Small intestine (tissue), 7 donors: ENCODE data around the gene RPL39L. TPM values are rescaled to one million over a fixed set of nuclear protein-coding genes. Genes with fewer than 3 reads are reported as not detected.
"Not testable (repeated sequence)": the region's sequence is repeated elsewhere in the genome, so short reads cannot be mapped to it uniquely, and the experiment has no call there.

Experiments used
- DNase-seq, 2 donors: peaks; one replicate each; pipeline versions ENCODE4 v3.0.0 to v3.0.0-alpha.2; 2013
- FAIRE-seq: peaks from 2 replicates; lab custom pipeline; 2012; peaks lifted over from hg19 to GRCh38; lab: Jason Lieb, UNC
- H3K27ac ChIP-seq, 3 donors: one replicate each; pipeline ENCODE4 v1.5.1; 2013; ENCODE audit warnings: low read length in 2 of 3, mild to moderate bottlenecking in 2 of 3, control low read depth in 1 of 3, inconsistent platforms in 1 of 3, low read depth in 1 of 3, moderate library complexity in 1 of 3
- H3K27me3 ChIP-seq, 3 donors: one replicate each; pipeline ENCODE4 v1.6.1; 2013; ENCODE audit warnings: low read length in 3 of 3, inconsistent platforms in 1 of 3; ENCODE audit not compliant: control insufficient read depth in 3 of 3, insufficient read depth in 3 of 3
- H3K36me3 ChIP-seq, 3 donors: one replicate each; pipeline ENCODE4 v1.6.1; 2013; ENCODE audit warnings: low read length in 3 of 3, inconsistent platforms in 1 of 3, low read depth in 1 of 3, mild to moderate bottlenecking in 1 of 3, moderate library complexity in 1 of 3; ENCODE audit not compliant: control insufficient read depth in 3 of 3, insufficient read depth in 2 of 3
- H3K4me1 ChIP-seq, 3 donors: one replicate each; pipeline ENCODE4 v1.6.1; 2013; ENCODE audit warnings: low read length in 2 of 3, inconsistent platforms in 1 of 3, low read depth in 1 of 3, mild to moderate bottlenecking in 1 of 3, moderate library complexity in 1 of 3; ENCODE audit not compliant: control insufficient read depth in 3 of 3, insufficient read depth in 2 of 3
- H3K4me3 ChIP-seq, 3 donors: one replicate each; pipeline ENCODE4 v1.5.1; 2013; ENCODE audit warnings: low read length in 3 of 3, control low read depth in 1 of 3, inconsistent platforms in 1 of 3, low read depth in 1 of 3, mild to moderate bottlenecking in 1 of 3, moderate library complexity in 1 of 3
- H3K9me3 ChIP-seq, 2 donors: one replicate each; pipeline ENCODE4 v1.6.1; 2013; ENCODE audit warnings: low read depth in 1 of 2, low read length in 1 of 2; ENCODE audit not compliant: control insufficient read depth in 2 of 2, insufficient read depth in 1 of 2
- WGBS, 3 donors: extraction: QIAGEN DNeasy Blood & Tissue Kit; methylation state at CpG; one replicate each; pipeline ENCODE4 v1.1.7; 2013; 5-methylcytosine and 5-hydroxymethylcytosine counted together
- polyA plus RNA-seq, 4 donors: library from polyadenylated mRNA; stranded (reverse) in 3 of 4; unstranded in 1 of 4; fragments of 200-250 nt in 3 of 4; fragments of 120-200 nt in 1 of 4; gene quantifications; one replicate each; pipeline versions ENCODE4 v1.2.1 to v1.2.3, GENCODE V29; 2013
- donor health status: healthy with polysubstance abuse.
- donor health status: control.
- donor health status: control.
- donor health status: Bipolar disorder and iron deficiency.
- donor health status: healthy.

RPL39L gene
- polyA plus RNA-seq, 4 donors: 2.7 to 18.6 (median 8.3) TPM

DNA sequence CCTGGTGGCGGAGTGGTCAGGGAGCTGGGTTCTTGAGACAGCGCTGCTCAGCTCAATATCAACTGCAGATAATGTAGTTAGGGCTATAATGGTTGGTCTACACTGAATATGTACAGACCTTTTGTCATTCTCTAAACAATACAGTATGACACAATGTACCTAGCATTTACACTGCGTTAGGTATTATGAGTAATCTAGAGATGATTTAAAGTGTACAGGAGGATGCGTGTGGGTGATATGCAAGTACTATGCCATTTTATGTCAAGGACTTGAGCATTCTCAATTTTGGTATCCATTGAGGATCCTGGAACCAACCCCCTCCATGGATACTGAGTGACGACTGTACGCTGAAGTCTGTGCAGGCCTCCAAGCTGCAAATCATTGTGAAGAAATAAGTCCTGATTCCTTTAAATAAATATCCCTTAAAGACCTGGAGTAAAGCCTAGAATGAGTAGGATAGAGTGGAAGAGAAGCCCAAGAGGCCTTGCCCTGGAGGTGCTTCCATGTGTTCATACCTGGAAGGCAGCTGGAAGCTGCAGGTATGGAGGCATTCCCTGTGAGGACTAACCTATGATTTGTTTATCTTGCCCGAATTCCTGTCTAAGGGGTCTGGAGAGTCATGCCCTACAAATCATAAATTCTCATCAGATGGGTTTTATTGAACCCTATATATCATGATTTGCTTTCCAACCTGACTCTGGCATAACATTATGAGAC, 42.3 kb upstream of the RPL39L start:
- DNase-seq: no peak
- Histone ChIP-seq H3K27me3 (peaks cover 0 to 1% (median 0%) of the 10 kb centered on the region in 3 donors), H3K36me3 (no peaks in the 10 kb centered on the region), H3K27ac (no peak overlapping the region), H3K4me3 (no peak overlapping the region), H3K9me3 (no peaks in the 10 kb centered on the region), H3K4me1 (peaks cover 0 to 12% (median 0%) of the 10 kb centered on the region in 3 donors)
- FAIRE-seq: no peak
- 92% methylated on average over 7 of the region's 7 CpGs for whole genome bisulfite sequencing, 3 donors

- Histone ChIP-seq H3K4me1 (peaks cover 0 to 9% (median 0%) of the 10 kb centered on the region in 3 donors), H3K27ac (no peak overlapping the region), H3K36me3 (no peaks in the 10 kb centered on the region), H3K27me3 (no peaks in the 10 kb centered on the region), H3K4me3 (no peak overlapping the region), H3K9me3 (no peaks in the 10 kb centered on the region)
- 82 to 94% (median 91%) methylated on average over 2 of the region's 2 CpGs for WGBS, 3 donors
- no peak for FAIRE-seq
- DNase-seq: no peak
Observed at GRCh38 chr3:187172929-187173328, 33.6 kb upstream of the RPL39L start.

DNA sequence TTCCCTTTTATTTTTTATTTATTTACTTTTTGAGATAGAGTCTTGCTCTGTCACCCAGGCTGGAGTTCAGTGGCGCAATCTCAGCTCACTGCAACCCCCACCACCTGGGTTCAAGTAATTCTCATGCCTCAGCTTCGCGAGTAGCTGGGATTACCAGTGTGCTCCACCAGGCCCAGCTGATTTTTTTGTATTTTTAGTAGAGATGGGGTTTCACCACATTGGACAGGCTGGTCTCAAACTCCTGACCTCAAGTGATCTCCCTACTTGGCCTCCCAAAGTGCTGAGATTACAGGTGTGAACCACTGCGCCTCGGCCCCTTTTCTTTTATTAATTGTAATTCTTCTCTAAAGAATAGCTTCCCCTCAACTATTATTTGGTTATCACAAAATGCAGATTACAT, 31.6 kb upstream of the RPL39L start:
- H3K36me3 ChIP-seq, H3K9me3 ChIP-seq, DNase-seq, H3K27ac ChIP-seq, H3K4me1 ChIP-seq, H3K4me3 ChIP-seq, FAIRE-seq, H3K27me3 ChIP-seq: not testable (repeated sequence)
- WGBS, 3 donors: 92 to 93% (median 92%) methylated on average over 5 of the region's 5 CpGs

GRCh38 chr3:187169231-187169960, 30.1 kb upstream of the RPL39L start:
- Histone ChIP-seq H3K4me1 (peaks cover 0 to 9% (median 0%) of the 10 kb centered on the region in 3 donors), H3K36me3 (no peaks in the 10 kb centered on the region), H3K4me3 (no peak overlapping the region), H3K27me3 (no peaks in the 10 kb centered on the region), H3K9me3 (no peaks in the 10 kb centered on the region), H3K27ac (no peak overlapping the region)
- no peak for FAIRE-seq
- DNase-seq: no peak
- 80 to 96% (median 89%) methylated on average over 2 of the region's 2 CpGs for WGBS, 3 donors

DNA sequence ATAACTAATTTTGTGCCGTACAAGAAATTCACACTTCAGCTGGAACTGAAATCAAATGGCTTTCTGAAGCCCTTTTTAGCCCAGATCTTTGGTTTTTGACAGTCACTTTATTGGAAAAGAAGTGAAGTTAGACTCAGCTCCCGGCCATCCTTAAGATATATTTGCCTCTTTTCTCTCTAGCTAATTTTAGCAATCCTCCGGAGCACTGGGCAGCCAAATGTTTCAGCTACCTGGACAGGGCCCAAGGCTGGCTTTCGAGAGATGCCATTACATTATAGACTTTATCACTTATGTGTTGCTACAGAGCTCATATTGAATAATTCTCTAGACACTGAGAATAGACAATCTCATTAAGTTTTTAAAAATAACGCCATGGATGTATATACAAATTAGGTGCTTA, 28.5 kb upstream of the RPL39L start:
- Histone ChIP-seq H3K4me1 (no peaks in the 10 kb centered on the region), H3K27ac (no peak overlapping the region), H3K9me3 (no peaks in the 10 kb centered on the region), H3K36me3 (no peaks in the 10 kb centered on the region), H3K4me3 (no peak overlapping the region), H3K27me3 (no peaks in the 10 kb centered on the region)
- FAIRE-seq (no peak), DNase-seq (no peak)
- WGBS, 3 donors: 82 to 89% (median 85%) methylated on average over 5 of the region's 5 CpGs

- no peaks in the 10 kb centered on the region for H3K4me1 ChIP-seq
- WGBS, 3 donors: 84 to 88% (median 84%) methylated on average over 8 of the region's 8 CpGs
- H3K9me3 ChIP-seq: no peaks in the 10 kb centered on the region
- H3K4me3 ChIP-seq: no peak overlapping the region
- H3K27me3 ChIP-seq: no peaks in the 10 kb centered on the region
- no peak for DNase-seq
- H3K27ac ChIP-seq: no peak overlapping the region
- no peak for FAIRE-seq
- no peaks in the 10 kb centered on the region for H3K36me3 ChIP-seq
Observed at GRCh38 chr3:187166750-187167149, 27.5 kb upstream of the RPL39L start.

GRCh38 chr3:187165144-187165543, 25.8 kb upstream of the RPL39L start:
- FAIRE-seq (no peak), DNase-seq (peak; percentile 61 to 74)
- Histone ChIP-seq H3K36me3 (no peaks in the 10 kb centered on the region), H3K4me3 (no peak overlapping the region), H3K27ac (no peak overlapping the region), H3K4me1 (no peaks in the 10 kb centered on the region), H3K9me3 (peaks cover 0 to 1% of the 10 kb centered on the region in 2 donors), H3K27me3 (no peaks in the 10 kb centered on the region)
- 0 to 2% (median 0%) methylated on average over 3 of the region's 3 CpGs for WGBS, 3 donors

DNA sequence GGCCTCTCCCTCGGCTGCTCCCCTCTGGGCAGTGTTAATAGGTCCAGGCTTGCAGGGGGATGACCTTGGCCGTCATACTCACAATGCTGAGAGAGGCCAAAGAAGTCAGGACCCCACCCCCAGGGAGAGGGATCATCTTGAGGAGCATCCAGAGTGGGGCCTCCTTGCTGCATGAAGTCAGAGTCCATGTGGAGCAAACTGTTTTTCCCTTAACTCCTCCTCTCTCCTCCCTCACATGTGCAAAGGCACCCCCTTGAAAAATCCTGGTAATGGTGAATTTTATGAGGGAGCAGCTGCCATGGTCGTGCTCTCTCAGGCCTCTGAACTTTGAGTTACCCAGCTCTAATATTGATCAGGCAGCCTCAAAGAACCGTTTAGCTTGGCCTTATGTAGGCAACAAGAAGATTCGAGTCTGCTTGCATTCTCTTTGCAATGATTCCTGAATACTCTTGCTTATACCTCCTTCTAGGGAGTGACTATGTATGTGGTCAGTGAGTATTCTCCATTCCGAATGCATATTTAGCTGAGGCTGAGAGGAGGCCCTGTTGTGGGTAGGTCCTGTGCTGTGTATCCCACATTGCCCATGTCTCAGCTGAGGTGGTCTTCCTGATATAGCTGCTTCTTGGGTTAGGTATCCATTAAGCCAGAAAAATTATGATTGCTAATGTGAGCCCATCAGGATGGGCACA, 23.1 kb upstream of the RPL39L start:
- Histone ChIP-seq H3K4me3 (no peak overlapping the region), H3K36me3 (no peaks in the 10 kb centered on the region), H3K9me3 (peaks cover 0 to 19% of the 10 kb centered on the region in 2 donors), H3K4me1 (no peaks in the 10 kb centered on the region), H3K27me3 (no peaks in the 10 kb centered on the region), H3K27ac (no peak overlapping the region)
- WGBS, 3 donors: 40 to 61% (median 60%) methylated on average over 6 of the region's 6 CpGs
- FAIRE-seq: no peak
- DNase-seq: peak in 1 of 2 donors; percentile 30
